Caki2 (cell line): ENCODE data around the gene ABCA7. TPM values are rescaled to one million over a fixed set of nuclear protein-coding genes. Genes with fewer than 3 reads are reported as not detected.
"Not testable (repeated sequence)": the region's sequence is repeated elsewhere in the genome, so short reads cannot be mapped to it uniquely, and the experiment has no call there.

Source experiments
- DNase-seq: peaks from one replicate; pipeline ENCODE4 v3.0.0-alpha.2; 2015; ENCODE audit warnings: low read depth
- in situ Hi-C: cut with HindIII; loops from 2 replicates; pipeline ENCODE4 v1.10.0; 2016; ENCODE audit warnings: low sequenced_read_pairs, low pct_unique_long_range_greater_than_20kb, mixed read lengths
- total RNA-seq: library from RNA; depleted of rRNA; stranded (reverse); fragments of >200 nt; shearing (Covaris generic); gene quantifications from 2 replicates; pipeline ENCODE4 v1.2.3, GENCODE V29; 2014; ENCODE audit warnings: low replicate concordance; rRNA removed

ABCA7 gene
- total RNA-seq, 1 experiment from 2014 or later, result 32.1 TPM

GRCh38 chr19:1113986-1114483 lies 74.1 kb downstream of the ABCA7 start:
- in situ Hi-C loops, result no loop called here

DNA sequence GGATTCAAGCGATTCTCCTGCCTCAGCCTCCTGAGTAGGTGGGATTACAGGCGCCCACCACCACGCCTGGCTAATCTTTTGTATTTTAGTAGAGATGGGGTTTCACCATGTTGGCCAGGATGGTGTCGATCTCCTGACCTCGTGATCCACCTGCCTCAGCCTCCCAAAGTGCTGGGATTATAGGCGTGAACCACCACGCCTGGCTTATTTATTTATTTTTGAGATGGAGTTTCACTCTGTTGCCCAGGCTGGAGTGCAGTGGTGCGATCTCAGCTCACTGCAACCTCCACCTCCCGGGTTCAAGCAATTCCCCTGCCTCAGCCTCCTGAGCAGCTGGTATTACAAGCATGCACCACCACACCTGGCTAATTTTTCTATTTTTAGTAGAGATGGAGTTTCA lies 74.8 kb downstream of the ABCA7 start:
- DNase-seq, in situ Hi-C loops: not testable (repeated sequence)

More at GRCh38 chr19:1113986-1114483, 74.1 kb downstream of the ABCA7 start:
- no peak for DNase-seq

Other genes starting within 250 kb of the ABCA7 start
- 136 and 182 TPM in 2 replicates for gene PTBP1, start 242.7 kb upstream of the ABCA7 start, total RNA-seq
- 3.1 and 13.6 TPM in 2 replicates for gene PLPPR3, start 218.2 kb upstream of the ABCA7 start, total RNA-seq
- not detected in 2 replicates for gene AZU1, start 212.3 kb upstream of the ABCA7 start, total RNA-seq
- 0.14 TPM in 1 of 2 replicates, not detected in the other for gene PRTN3, start 199.1 kb upstream of the ABCA7 start, total RNA-seq
- not detected in 2 replicates for gene ELANE, start 187.8 kb upstream of the ABCA7 start, total RNA-seq
- 6.8 and 9.9 TPM in 2 replicates for gene CFD, start 180.4 kb upstream of the ABCA7 start, total RNA-seq
- 17.3 and 26.9 TPM in 2 replicates for gene MED16, start 146.9 kb upstream of the ABCA7 start, total RNA-seq
- gene RNU6-9, start 146.6 kb upstream of the ABCA7 start, total RNA-seq, result not detected in 2 replicates
- gene R3HDM4, start 126.9 kb upstream of the ABCA7 start, total RNA-seq, result 6.2 and 34.0 TPM in 2 replicates
- not detected in 2 replicates for gene KISS1R, start 122.8 kb upstream of the ABCA7 start, total RNA-seq
- 7.8 and 12.2 TPM in 2 replicates for gene ARID3A, start 114.1 kb upstream of the ABCA7 start, total RNA-seq
- 99.1 and 111 TPM in 2 replicates for gene WDR18, start 55.8 kb upstream of the ABCA7 start, total RNA-seq
- gene GRIN3B, start 39.7 kb upstream of the ABCA7 start, total RNA-seq, result not detected in 2 replicates
- 61.5 and 120 TPM in 2 replicates for gene TMEM259, start 19.0 kb upstream of the ABCA7 start, total RNA-seq
- not detected in 2 replicates for gene RNU6-2, start 18.6 kb upstream of the ABCA7 start, total RNA-seq
- gene CNN2, start 13.5 kb upstream of the ABCA7 start, total RNA-seq, result 78.5 and 93.1 TPM in 2 replicates
- gene ARHGAP45, start 27.1 kb downstream of the ABCA7 start, total RNA-seq, result 17.3 and 36.7 TPM in 2 replicates
- gene POLR2E, start 55.3 kb downstream of the ABCA7 start, total RNA-seq, result 119 and 180 TPM in 2 replicates
- gene GPX4, start 63.9 kb downstream of the ABCA7 start, total RNA-seq, result 693 and 719 TPM in 2 replicates
- 20.1 and 23.7 TPM in 2 replicates for gene SBNO2, start 134.2 kb downstream of the ABCA7 start, total RNA-seq
- 74.2 and 78.3 TPM in 2 replicates for gene STK11, start 165.7 kb downstream of the ABCA7 start, total RNA-seq
- gene CBARP, start 197.9 kb downstream of the ABCA7 start, total RNA-seq, result 0.24 and 1.9 TPM in 2 replicates
- gene ATP5F1D, start 201.6 kb downstream of the ABCA7 start, total RNA-seq, result 17.9 and 24.9 TPM in 2 replicates
- gene MIDN, start 208.5 kb downstream of the ABCA7 start, total RNA-seq, result 5.8 and 7.6 TPM in 2 replicates
- gene CIRBP, start 229.2 kb downstream of the ABCA7 start, total RNA-seq, result 51.1 and 84.1 TPM in 2 replicates
- 24.8 and 29.5 TPM in 2 replicates for gene FAM174C, start 235.4 kb downstream of the ABCA7 start, total RNA-seq
- not detected in 2 replicates for gene EFNA2, start 245.8 kb downstream of the ABCA7 start, total RNA-seq